Mammary epithelial cell (primary cell): ENCODE measurements around the gene NCBP1.

ENCODE experiments used
- CTCF ChIP-seq, 2 donors: IDR thresholded peaks in 1 of 2; conservative IDR thresholded peaks in 1 of 2; 2 replicates each; pipeline ENCODE4 v1.5.1; 2011 to 2012; ENCODE audit warnings: inconsistent platforms in 2 of 2, low read length in 2 of 2, mild to moderate bottlenecking in 2 of 2, control low read depth in 1 of 2, low read depth in 1 of 2; ENCODE audit not compliant: insufficient read depth in 1 of 2; ENCODE audit errors: extremely low read depth in 1 of 2
- EZH2 ChIP-seq: IDR thresholded peaks from 2 replicates; pipeline ENCODE4 v1.6.1; 2012; ENCODE audit warnings: low read length, inconsistent platforms, borderline replicate concordance

- no peak for TF ChIP-seq CTCF (conservative IDR thresholded peaks at IDR 0.05 in 1 of 2, IDR thresholded peaks at IDR 0.05 in 1 of 2; ENCODE audit: extremely low read depth in 1 of 2, insufficient read depth in 1 of 2, low read depth in 1 of 2, low read length in 2 of 2)
- TF ChIP-seq EZH2: no peak
Observed at GRCh38 chr9:97704345-97704677, 70.7 kb downstream of the NCBP1 start.
